HPDE6-E6E7 (cell line): ENCODE data around the gene AZIN2.
"Not testable (repeated sequence)": the region's sequence is repeated elsewhere in the genome, so short reads cannot be mapped to it uniquely, and the experiment has no call there.

Experiments used
- DNase-seq: peaks from one replicate; pipeline ENCODE4 v3.0.0; 2011; ENCODE audit warnings: missing footprints; ENCODE audit errors: extremely low spot score

The AZIN2 gene

DNA sequence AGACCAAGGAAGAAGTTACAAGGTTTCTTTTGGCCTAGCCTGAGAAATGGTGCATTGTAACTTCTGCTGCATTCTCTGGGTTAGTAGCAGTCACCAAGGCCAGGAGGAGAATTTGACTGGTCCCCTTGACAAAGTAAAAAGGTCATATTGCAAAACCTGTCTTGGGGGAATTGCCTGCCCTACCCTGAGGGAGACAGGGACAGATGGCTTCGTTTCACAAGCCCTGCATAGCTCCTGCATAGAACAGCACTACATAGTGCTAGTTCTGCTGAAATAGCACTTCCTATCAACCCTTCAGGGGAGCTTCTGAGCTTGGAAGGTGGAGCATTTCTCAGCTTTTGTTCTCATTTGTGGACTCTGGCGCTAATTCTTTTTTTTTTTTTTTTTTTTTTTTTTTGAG lies 23.9 kb upstream of the AZIN2 start:
- no peak for DNase-seq

DNA sequence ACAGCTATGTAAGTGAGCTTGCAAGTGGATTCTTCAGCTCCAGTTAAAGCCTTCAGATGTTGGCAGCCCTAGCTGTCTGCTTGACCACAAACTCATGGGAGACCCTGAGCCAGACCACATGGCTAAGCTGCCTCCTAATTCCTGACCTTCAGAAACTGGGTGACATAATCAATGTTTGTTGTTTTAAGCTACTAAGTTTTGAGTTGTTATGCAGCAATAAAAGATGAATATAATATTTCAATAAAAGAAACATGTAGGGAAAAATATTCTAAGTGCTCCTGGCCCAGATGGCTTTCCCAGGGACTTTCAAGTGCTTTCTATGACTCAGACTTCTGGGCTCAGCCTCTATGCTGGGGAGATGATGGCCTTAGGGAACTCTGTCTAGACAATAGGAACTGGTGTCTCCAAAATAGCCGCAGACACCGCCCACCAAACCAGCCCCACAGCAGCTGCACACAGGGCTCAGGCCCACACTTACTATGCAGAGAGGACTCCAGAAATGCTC lies 20.3 kb upstream of the AZIN2 start:
- DNase-seq: no peak

DNA sequence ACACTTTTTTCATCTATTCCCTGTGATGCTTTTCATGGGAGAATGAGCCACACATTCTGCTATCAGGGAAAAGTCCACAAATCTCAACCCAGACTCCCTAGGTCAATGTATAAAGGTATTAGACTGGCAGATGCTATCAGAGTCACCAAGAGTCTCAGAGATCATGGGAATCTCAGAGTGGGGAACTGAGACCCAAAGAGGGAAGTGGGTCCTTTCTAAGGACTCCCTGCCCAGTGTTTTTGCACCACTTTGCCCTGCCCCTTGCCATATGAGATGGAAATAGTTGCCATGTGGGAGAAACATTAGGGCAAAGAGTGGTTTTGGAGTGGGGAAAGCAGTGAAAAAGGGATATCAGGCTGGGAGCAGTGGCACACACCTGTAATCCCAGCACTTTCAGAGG lies 19.1 kb upstream of the AZIN2 start:
- no peak for DNase-seq

DNA sequence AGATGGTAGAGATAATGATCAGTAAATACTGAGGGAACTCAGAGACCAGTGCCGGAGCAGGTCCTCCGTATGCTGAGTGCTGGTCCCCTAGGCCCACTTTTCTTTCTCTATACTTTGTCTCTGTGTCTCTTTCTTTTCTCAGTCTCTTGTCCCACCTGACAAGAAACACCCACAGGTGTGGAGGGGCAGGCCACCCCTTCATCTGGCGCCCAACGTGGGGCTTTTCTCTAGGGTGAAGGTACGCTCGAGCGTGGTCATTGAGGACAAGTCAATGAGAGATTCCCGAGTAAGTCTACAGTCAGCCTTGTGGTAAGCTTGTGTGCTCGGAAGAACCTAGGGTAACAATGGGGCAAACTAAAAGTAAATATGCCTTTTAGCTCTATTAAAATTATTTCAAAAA lies 16.7 kb upstream of the AZIN2 start:
- DNase-seq: not testable (repeated sequence)

DNA sequence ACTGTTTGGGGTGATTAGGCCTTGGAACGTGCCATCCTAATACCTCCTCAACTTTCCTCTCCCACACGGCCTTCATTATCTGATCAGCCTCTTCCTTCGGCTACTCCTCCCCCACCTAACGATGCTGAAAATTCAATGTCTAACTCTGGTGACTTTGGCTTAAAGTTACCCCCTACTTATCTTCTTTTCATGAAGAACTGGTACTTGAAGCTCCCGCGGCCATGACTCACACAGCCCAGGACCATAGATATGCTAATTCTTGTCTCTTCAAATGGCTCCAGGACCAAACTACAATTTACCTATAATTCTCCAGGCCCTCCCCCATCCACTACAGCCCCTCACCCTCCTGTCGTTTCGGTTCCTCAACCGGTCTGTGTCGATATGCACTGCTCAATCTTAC lies 15.7 kb upstream of the AZIN2 start:
- no peak for DNase-seq

DNA sequence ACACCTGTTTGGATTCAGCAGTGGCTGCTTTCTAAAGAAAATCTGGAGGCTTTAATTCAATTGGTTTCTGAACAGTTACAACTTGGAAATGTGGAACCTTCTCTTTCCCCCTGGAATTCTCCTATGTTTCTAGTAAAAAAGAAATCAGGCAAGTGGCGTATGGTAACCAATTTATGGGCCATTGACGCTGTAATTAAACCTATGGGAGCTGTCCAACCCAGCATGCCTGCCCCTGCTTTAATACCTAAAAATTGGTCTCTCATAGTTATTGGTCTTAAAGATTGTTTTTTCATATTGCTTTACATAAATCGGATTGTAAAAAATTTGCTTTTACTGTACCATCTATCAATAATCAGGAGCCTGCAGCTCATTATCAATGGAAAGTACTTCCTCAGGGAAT lies 14.5 kb upstream of the AZIN2 start:
- not testable (repeated sequence) for DNase-seq

- not testable (repeated sequence) for DNase-seq
Observed at GRCh38 chr1:33068108-33068507, 12.8 kb upstream of the AZIN2 start.

- no peak for DNase-seq
Observed at GRCh38 chr1:33070628-33071027, 10.3 kb upstream of the AZIN2 start.

GRCh38 chr1:33072707-33073106 lies 8.2 kb upstream of the AZIN2 start:
- no peak for DNase-seq

GRCh38 chr1:33074193-33074945 lies 6.6 kb upstream of the AZIN2 start:
- DNase-seq: no peak

DNA sequence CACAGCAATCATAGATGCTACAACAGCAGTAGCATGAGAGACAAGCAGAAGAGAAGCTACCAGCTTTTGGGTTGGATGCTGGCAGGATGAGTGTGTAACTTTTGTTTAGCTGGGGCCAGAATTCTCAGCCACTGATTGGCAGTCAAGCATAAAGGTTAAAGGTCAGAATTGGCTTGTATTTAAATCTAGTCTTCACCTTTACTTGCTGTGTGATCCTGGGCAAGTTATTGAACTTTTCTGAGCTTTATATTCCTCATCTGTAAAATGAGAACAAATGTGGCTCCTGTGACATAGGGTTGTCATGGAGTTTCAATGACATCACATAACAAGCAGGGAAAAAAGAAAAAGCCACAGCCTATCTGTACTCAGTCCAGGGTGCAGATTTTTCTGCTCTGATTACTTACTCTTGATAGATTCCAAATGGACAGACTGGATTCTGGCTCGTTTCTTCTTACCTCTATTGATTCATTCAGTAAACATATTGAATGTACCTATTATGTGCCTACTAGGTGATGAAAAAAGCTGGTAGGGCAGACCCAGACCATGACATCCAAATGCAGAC lies 2.8 kb upstream of the AZIN2 start:
- DNase-seq: no peak

DNA sequence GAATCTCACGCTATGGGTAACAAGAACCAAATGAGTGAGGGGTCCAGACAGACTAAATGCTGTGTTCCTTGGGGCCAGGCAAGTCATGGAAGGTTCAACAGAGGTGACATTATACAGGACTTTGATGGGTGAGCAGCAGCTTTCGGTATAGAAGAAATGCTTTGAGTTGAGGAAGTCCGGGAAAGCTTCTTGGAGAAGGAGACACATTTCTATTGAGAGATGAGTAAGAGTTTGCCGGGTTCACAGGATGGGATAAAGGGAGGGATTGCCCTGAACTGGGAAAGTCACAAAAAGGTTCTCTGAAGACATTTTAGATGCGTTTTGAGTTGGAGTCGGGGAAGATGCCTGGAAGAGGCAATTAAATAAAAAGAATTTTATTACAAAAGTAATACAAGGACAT lies 580 bp upstream of the AZIN2 start:
- no peak for DNase-seq

- no peak for DNase-seq
Observed at GRCh38 chr1:33081554-33082305, 777 bp downstream of the AZIN2 start.

GRCh38 chr1:33082575-33083108 lies 1.7 kb downstream of the AZIN2 start:
- DNase-seq: no peak

- no peak for DNase-seq
Observed at GRCh38 chr1:33085332-33085731, 4.4 kb downstream of the AZIN2 start.

GRCh38 chr1:33086384-33086850 lies 5.5 kb downstream of the AZIN2 start:
- DNase-seq: no peak

- DNase-seq: no peak
Observed at GRCh38 chr1:33087677-33088076, 6.7 kb downstream of the AZIN2 start.

- no peak for DNase-seq
Observed at GRCh38 chr1:33088119-33088906, 7.4 kb downstream of the AZIN2 start.

DNA sequence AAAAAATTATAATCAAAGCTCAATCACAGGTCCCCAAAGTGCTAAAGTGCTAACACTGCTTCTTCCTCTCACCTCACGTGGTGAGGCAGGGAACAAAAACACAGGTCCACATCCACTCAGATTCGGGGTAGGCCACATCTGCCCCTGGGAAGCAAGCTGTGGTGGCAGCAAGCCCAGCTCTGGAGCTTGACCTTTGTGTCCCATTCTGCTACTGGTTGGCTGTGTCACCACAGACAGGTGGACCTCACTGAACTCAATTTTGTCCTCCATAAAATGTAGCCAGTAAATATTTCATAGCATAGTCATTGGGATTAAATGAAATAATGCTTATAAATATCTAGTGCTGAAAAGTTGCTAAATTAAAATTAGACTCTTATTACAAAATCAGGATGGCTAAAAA lies 8.5 kb downstream of the AZIN2 start:
- DNase-seq: no peak

DNA sequence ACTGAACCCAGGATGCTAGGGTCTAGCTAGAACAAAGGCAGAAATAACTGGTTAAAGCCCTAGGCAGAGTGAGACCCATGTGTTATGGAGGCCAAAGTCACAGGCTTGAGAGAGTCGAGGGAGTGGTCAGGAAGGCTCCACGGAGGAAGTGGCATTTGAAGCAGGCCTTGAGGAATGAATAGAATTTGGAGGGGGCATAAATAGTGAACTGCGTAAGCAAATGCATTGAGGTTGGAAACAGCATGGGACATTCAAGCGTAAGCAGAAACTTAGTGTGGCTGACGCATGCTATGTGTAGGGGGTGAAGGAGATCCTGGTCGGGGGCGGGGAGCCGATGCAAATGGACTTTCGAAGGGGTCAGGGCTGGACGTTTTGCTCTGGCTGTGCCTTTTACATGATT lies 11.5 kb downstream of the AZIN2 start:
- DNase-seq: no peak

- no peak for DNase-seq
Observed at GRCh38 chr1:33093004-33093403, 12.1 kb downstream of the AZIN2 start.

- DNase-seq: no peak
Observed at GRCh38 chr1:33094486-33094885, 13.5 kb downstream of the AZIN2 start.
